GM18502 (cell line): ENCODE results near the gene MYOZ1.

Source experiments
- ATAC-seq: cut with Tn5 transposase; IDR thresholded peaks from one replicate; pipeline ENCODE4 v1.9.1; 2021; ENCODE audit warnings: mild to moderate bottlenecking; ENCODE audit not compliant: unreplicated experiment, poor library complexity

Gene MYOZ1

GRCh38 chr10:73609116-73609515 is 32.2 kb downstream of the MYOZ1 start:
- ATAC-seq: no peak

DNA sequence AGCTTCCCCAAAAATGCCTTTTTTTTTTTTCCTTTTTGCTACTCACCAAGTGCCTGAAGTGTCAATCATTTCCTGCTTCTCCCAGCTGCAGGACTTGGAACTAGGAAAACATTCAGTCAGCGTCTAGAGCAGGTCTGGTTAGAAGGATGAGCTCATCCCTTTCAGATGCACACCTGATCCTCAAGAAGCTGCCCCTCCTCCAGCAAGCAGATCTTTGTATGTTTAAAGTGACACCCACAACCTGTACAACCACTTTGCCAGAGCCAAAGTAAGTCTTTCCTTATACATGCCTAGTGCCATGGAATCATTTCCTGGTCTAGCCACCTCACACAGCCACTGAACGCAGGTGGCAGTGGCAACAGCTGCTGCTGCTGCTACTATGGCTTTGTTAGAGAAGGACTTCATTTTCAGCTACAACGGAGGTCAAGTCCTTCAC is 39.8 kb downstream of the MYOZ1 start:
- no peak for ATAC-seq

- ATAC-seq: no peak
These were observed 43.9 kb downstream of the MYOZ1 start for GRCh38 chr10:73597346-73597745.

DNA sequence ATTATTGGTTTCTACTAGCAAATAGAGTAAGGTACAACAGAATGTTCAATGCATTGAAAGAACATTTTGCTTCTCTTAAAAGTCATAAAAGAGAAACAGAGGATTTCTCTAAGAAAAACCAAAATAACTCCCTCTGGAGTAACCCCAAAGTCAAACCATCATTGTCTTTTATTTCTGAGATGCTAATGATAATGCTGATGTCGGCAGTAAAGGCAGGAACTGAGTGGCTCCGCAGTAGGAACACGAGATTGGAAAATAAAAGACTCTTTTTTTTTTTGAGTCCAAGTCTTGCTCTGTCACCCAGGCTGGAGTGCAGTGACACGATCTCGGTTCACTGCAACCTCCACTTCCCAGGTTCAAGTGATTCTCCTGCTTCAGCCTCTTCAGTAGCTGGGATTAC is 47.5 kb downstream of the MYOZ1 start:
- no peak for ATAC-seq

DNA sequence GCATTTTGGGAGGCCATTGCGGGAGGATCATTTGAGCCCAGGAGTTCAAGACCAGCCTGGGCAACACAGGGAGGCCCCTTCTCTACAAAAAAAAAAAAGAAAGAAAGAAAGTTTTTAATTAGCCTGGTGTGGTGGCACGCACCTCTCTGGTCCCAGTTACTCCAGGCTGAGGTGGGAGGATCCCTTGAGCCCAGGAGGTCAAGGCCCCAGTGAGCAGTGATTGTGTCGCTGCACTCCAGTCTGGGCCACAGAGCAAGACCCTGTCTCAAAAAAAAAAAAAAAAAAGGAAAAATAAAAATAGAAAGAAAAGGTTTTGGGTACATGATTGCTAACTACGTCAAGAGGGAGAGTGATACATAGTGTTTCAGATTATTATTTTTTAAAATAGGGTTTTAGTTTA is 48.2 kb downstream of the MYOZ1 start:
- ATAC-seq: no peak

DNA sequence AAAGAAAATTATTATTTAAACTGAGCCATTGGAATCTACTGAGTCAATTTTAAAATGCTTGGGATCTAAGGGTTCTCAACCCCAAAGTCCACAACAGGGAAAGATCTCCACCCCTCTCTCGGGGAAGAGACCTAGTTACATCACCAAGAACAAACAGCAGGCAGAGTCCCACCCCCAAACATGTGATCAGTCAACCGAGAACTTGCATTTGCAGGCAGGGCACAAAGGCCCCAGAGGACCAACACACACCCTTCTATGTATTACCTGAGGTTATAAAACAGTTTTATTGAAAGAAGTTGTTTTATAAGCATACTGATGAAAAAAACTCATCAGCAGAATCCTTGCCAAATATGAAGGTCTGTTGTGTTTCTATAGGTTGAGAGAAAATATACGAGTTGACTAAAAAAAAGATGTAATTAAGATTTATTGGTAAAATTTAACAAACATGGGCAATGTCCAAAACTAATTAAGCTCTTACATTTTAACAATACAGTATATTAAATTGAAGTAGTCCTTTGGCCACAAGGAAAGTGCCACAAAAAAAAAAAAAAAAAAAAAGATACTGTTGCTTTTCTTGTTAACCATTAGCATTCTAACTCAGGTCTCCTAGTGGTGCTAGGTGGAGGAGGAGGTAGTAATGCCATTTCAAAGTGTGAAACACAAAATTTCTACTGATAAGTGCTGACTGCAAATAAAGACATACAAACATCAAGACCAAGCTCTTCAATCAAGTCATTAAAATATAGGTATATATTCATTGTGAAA is 49.2 kb downstream of the MYOZ1 start:
- ATAC-seq: no peak

DNA sequence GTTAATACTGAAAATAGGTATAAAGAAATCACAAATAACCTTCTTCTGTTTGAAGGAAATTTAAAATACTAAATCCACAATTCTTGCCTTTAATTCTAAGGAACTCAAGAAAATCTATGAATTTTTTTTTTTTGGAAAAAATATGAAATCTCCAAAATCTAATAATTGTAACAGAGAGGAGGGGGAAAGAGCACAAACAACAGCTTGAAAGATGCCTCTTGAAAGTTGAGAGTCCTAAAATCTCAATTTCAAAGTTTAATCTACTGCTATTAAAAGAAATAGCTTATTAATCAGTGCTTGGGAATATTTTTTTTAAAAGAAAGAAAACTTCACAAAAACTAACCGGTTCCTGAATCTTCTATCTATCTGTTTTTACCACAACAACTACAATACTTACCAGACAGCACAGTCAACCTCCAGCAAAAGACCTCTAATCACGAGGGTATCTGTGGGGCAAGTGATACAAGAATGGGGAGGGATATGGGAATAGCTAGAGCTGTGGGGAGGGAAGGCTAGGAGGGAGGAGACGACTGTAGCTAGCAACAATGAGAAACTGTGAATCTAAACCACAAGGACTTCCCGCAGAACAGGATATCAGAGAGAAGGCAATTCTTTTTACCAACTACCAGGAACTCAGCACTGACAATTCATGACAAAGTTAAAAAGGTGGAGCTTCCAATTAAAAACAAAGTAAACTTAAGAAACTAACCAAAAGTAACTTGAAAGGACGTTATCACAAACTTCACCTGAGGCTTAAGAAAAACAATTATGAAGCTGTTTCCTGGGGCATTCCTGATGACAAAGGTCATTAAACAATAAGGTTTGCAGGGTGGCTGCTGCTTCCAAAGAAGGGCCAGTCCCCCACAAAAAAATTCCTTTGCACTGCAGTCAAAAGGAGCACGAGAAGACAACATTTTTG is 50.1 kb downstream of the MYOZ1 start, which contains the start of gene USP54:
USP54 (minus strand) TSS at position 462 of the 919 bp plus-strand sequence. CDS start 15,684 bp downstream, outside the sequence.
- no peak for ATAC-seq

DNA sequence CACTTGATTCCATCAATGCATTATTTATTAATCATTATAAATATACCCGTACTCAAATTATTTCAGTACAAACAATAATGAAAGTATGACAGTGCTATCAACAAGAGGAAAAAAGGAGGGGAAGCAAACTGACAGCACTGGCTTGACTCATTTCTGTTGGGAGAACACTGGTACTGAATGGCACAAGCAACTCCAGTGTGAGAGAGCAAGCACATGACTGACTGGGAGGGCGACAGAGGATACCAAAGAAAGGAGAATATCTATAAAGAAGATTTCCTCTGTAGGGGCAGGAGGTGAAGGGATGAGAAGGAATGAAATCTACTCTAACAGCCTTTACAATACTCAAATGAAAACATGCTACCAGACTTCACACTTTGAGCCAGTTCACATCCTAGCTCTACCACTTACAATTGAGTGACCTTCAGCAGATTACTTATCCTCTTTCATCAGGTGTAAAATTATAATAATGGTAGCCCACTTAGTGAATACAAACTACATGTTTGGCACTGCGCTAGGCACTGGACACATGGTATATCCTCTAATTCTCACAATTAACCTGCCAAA is 51.6 kb downstream of the MYOZ1 start:
- ATAC-seq: no peak

DNA sequence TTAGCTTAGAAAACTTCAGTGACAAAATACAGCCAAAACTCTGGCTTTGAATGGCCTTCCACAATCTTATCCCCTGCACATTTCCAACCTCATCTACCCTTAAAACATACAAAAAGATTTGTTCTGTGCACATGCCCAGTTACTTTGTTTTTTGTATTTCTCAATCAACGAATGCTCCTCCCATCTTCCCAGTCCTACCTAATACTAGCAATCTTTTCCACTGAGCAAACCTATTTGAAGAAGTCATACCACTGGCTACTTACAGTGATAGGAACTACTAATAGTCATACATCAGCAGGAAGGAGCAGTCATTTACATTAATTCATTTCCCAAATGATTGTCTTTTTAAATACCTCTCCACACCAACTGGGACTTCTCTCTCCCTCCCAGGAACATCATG is 52.6 kb downstream of the MYOZ1 start:
- no peak for ATAC-seq

DNA sequence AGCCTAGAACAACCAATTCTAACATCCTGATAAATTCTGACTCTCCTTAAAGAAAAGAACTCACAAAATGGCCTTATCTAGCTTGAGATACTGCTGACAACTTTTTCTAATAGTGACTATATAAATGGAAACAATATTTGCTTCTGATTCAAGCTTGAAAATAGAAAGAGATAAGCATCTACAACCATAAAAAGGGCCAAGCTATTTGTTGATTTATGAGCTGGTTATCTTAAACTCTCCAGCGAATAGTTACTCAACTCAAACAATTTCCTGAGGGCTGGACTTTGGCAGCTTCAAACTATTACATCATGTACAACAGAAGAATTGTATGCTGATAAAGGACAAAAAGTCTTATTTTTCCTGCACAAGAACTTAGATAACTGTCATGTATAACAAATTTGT is 54.7 kb downstream of the MYOZ1 start:
- ATAC-seq: no peak

DNA sequence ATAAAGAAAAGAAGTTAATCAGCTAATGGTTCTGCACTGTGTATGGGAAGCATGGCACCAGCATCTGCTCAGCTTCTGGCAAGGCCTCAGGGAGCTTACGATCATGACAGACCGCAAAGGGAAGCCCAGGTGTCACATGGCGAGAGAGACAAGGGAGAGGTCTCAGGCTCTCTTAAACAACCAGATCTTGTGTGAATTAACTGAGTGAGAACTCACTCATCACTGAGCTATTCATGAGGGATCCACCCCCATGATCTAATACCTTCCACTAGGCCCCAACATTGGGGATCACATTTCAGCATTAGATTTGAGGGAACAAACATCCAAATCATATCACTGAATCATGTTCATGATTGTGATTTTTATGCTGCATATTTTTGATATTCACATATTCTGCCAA is 55.9 kb downstream of the MYOZ1 start:
- no peak for ATAC-seq

DNA sequence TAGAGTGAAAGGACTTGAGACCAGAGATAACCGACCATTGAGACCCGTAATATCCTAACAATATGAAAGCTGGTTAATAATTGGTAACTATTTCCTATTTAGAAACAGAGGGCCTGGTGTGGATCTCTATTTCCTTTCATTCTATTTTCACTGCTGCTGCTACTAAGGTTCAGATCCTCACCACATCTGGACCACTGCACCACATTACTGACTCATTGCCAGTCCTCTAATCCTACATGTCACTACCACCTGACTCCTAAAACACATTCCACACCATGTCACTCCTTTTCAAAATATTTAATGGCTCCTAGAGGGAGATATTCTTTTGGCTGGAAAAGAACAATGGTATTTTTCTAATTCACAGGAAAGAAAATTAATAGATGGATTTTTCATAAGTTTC is 56.5 kb downstream of the MYOZ1 start:
- ATAC-seq: no peak

GRCh38 chr10:73581918-73582317 is 59.4 kb downstream of the MYOZ1 start:
- ATAC-seq: no peak
